ENCODE measurements around the gene HEATR1.

- no peak for TF ChIP-seq CTCF (IDR thresholded peaks at IDR 0.05)
- TF ChIP-seq POLR2A (IDR thresholded peaks at IDR 0.05) = no peak
Observed at GRCh38 chr1:236509203-236509602, 95.1 kb downstream of the HEATR1 start.

Data from ovary (tissue), 3 donors.